RKO (cell line): Measurements from ENCODE around the gene CKM.
"Not testable (repeated sequence)": the region's sequence is repeated elsewhere in the genome, so short reads cannot be mapped to it uniquely, and the experiment has no call there.

Source experiments
- DNase-seq: peaks from one replicate; pipeline ENCODE4 v3.0.0-alpha.2; 2016; ENCODE audit warnings: low spot score

Gene CKM

GRCh38 chr19:45349126-45349415, 26.4 kb upstream of the CKM start:
- no peak for DNase-seq

DNA sequence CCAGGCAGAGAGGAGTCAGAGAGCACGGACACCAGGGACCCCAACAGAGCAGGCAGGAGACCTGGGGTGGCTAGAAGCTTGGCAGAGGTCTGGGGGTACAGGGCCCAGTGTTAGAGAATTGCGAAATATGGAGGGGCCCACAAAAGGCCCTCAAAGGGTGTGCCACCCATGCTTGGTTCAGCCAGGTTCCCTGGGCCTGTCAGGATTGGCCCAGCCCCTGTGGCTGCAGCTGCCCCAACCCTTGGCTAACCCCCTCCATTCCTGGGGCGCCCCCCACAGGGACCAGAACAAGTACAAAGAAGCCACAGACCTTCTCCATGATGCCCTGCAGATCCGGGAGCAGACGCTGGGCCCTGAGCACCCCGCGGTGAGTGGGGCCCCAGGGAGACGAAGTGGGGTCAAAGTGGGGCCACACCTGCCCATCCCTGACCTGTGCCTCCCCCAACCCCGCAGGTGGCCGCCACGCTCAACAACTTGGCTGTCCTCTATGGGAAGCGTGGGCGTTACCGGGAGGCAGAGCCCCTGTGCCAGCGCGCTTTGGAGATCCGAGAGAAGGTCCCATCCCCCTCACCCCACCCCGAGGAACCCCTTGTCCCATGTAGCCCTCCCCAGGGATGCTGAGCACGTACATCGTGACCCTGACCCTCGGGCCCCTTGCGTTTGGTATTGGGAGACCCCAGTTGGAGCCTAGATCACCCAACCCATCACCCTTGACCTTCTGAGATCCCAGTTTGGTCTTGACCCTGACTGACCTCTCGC, 25.9 kb upstream of the CKM start:
- DNase-seq = no peak

DNA sequence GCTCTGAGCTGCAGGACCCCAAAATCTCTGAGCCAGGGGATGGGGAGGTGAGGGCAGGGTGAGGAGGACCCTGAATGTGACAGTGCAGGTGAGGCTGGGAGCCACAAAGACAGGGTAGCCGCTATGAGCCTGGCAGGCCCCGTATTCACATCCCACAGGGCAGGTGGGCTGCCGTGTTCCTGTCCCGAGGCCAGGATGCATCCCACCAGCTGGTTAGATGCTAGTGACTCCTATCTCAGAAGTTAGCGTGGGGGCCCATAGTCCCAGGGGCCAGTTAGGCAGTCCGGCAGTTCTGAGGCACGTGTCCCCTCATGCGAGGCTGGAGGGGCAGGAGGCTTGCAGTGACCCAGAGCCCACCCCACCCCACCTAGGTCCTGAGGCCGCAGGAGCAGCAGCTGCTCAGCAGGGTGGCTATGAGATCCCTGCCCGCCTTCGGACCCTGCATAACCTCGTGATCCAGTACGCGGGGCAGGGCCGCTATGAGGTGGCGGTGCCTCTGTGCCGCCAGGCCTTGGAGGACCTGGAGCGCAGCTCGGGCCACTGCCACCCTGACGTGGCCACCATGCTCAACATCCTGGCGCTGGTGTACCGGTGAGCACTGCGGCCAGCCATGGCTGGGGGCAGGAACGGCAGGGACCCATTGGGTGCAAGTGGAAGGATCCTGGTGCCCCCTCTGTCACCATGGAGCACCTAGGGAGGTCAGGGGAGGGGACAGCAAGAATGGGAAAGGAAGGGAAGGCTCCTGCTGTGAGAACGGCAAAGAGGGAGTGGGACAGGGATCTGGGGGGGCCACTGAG, 25.1 kb upstream of the CKM start:
- no peak for DNase-seq

- DNase-seq = no peak
These were observed 23.8 kb upstream of the CKM start for GRCh38 chr19:45346449-45346848.

GRCh38 chr19:45345506-45345860, 22.8 kb upstream of the CKM start:
- DNase-seq = no peak

GRCh38 chr19:45344621-45345505, 22.2 kb upstream of the CKM start:
- DNase-seq = no peak

DNA sequence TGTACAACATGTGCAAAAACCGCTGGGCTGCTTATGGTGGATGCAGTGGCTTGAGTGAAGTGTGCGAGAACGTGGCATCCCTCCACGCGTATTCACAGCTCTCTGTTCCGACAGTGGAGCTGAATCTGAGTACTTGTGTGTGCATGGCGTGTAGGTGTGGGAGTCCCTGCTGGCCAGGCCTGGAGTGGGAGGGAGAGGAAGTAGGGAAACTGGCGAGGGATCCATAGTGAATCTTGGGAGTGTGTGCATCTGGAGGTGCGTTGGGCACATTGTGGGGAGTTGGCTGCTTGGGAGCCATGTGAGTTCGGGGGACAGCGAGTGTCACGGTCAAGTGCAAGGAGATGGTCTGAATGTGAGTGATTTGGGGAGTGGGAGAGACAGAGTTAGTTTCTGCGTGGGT, 20.2 kb upstream of the CKM start:
- DNase-seq = no peak

DNA sequence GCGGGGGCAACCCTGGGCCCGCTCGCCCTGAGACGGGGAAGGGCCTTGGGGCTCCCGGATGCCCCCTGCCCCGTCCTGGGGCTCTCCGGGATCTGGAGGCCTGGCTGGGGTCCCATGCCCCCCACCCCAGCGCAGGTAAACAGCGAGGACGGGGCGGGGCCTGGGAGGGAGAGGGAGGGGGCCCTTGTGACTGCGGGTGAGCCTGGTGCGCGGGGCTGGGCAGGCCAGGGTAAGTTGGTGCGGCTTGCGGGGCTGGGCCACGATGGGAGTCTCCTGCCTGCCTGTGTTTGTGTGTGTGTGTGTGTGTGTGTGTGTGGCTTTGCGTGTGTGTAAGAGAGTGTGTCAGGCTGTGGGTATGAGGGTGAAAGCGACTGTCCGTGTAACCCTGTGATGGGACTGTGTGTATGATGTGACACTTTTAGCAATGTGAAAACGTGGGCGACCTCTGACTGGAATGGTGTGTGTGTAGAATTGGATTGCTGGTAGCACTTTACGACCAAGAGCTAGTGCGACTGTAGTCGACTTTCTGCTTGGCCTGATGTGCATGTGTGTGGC, 18.3 kb upstream of the CKM start:
- peak; percentile 30 for DNase-seq

GRCh38 chr19:45340232-45340898, 17.7 kb upstream of the CKM start, which contains the start of gene KLC3:
Gene KLC3 (plus strand): TSS chr19:45340750. CDS start chr19:45345542, 4,792 bp downstream.
- no peak for DNase-seq

DNA sequence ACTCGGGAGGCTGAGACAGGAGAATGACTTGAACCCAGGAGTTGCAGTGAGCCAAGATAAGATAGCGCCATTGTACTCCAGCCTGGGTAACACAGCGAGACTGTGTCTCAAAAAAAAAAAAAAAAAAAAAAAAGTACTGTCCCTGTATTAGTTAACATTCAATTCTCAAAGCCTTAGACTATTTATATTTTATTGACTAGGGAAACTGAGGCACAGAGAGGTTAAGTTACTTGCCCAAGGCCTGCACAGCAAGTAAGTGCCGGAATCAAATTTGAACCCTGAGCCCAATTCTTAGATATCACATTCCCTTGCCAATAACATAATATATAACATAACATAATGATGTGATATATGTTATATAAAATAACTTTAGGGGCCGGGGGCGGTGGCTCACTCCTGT, 17.0 kb upstream of the CKM start:
- DNase-seq = no peak

DNA sequence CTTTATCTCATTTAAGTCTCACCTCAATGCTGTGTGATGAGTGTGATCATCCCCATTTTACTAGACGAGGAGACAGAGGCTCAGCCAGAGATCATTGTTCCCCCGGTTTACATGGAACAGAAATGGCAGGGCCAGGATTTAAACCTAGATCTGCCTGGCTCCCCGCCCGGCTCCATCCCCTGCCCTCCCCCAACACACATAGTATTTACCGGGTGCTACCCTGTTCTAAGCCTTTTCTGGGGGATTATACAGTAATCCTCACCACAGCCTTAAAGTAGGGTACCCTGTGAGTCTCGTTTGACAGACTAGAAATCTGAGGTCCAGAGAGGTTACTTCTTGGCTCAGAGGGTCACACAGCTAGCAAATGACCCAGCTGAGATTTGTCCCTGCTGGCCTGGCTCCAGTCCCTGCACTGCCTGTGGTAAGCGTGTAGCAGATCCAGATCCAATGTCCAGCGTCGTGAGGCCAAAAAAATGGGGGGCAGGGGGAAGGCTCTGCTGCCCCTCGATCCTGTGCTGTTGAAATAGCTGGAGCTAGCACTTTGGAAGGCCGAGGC, 14.1 kb upstream of the CKM start:
- no peak for DNase-seq

DNA sequence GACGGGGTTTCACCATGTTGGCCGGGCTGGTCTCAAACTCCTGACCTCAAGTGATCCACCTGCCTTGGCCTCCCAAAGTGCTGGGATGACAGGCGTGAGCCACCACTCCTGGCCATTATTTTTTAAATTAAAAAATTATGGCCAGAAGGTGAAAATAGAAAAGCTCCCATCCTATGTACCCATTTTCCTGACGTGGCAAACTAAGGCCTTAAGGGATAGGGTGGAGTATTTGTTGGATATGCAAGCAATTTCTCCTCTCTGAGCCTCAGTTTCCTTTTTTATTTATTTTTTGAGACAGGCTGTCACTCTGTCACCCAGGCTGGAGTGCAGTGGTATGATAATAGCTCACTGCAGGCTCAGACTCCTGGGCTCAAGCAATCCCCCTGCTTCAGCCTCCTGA, 12.2 kb upstream of the CKM start:
- DNase-seq = not testable (repeated sequence)

DNA sequence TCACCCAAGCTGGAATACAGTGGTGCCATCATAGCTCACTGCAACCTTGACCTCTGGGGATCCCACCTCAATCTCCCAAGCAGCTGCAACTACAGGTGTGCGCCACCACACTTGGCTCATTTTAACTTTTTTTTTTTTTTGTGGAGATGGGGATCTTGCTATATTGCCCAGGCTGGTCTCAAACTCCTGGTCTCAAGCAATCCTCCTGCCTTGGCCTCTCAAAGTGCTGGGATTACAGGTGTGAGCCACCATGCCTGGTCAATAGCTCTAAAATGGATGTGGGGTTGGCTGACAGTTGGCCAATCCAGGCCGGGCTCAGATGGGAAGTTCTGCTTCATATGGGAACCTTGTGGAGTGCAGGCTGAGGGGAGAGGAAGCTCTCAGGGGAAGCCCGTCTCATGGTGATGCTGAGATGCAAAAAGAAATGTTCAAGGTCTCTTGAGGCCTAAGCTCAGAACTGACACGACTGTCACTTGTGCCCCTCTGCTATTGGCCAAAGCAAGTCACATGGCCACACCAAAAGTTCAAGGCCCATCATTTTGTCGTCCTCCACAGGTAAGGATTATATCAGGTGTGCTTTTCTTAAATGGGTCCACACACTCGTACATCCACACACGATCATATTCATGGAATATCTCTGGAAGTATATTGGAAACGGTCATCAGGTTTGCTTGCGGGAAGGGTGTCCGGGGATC, 11.1 kb upstream of the CKM start:
- DNase-seq = no peak

GRCh38 chr19:45331411-45331810, 8.7 kb upstream of the CKM start:
- no peak for DNase-seq

GRCh38 chr19:45327404-45328143, 4.9 kb upstream of the CKM start:
- no peak for DNase-seq

GRCh38 chr19:45324349-45324907, 1.8 kb upstream of the CKM start:
- no peak for DNase-seq

DNA sequence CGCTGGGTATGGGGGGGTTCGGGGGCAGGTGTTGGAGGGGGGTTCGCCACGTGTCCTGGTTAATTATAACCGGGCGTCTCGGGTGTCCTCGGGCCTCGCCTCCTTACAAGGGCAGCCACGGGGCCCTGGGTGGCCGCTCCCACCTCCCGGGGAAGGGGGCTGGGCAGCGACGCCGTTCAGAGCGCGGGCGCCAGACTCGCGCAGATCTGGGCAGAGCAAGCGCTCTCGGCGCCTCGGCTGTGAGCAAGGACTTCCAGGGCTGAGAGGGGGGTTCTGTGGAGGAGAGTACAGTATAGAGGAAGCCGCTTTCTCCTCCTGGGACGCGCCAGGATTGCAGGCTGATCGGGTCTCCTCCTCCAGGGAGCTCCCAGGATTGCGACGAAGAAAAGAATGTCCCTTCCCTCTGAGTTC, 1.0 kb upstream of the CKM start:
- DNase-seq = no peak

GRCh38 chr19:45322311-45322710, 364 bp downstream of the CKM start:
- no peak for DNase-seq

GRCh38 chr19:45321848-45322247, 827 bp downstream of the CKM start:
- DNase-seq = no peak
